MCF 10A (cell line): ENCODE data around the gene RTKN. TPM values are rescaled to one million over a fixed set of nuclear protein-coding genes. Genes with fewer than 3 reads are reported as not detected.
"Not testable (repeated sequence)": the region's sequence is repeated elsewhere in the genome, so short reads cannot be mapped to it uniquely, and the experiment has no call there.

Experiments used
- BruUV-seq: library from RNA; stranded (reverse); fragments of 400-500 nt; replicated peaks from 2 replicates; lab custom pipeline; 2021; lab: Mats Ljungman, UMichigan
- CTCF ChIA-PET: fragments of 300-600 bp; sonication (Branson Sonifier 250); formaldehyde crosslinking; extraction: SDS; loops from one replicate; lab custom pipeline; 2021; ENCODE audit warnings: antibody characterized with exemption, inconsistent platforms; lab: Yijun Ruan, JAX
- POLR2A ChIA-PET: fragments of 300-600, 350-650 bp; sonication (Branson Sonifier 250); formaldehyde crosslinking; extraction: SDS; loops from one replicate; lab custom pipeline; 2020; ENCODE audit warnings: antibody characterized with exemption, inconsistent platforms; lab: Yijun Ruan, JAX
- DNase-seq: peaks from one replicate; pipeline ENCODE4 v3.0.0-alpha.2; 2018; ENCODE audit not compliant: unreplicated experiment
- H3K27ac Mint-ChIP-seq: one replicate; pipeline ENCODE4 v1.8.0; 2022; ENCODE audit warnings: mild to moderate bottlenecking, low read depth, mixed read lengths; ENCODE audit not compliant: unreplicated experiment
- H3K27me3 Mint-ChIP-seq: one replicate; pipeline ENCODE4 v1.8.0; 2022; ENCODE audit warnings: mixed read lengths; ENCODE audit not compliant: insufficient read depth, unreplicated experiment
- H3K36me3 Mint-ChIP-seq: one replicate; pipeline ENCODE4 v1.8.0; 2022; ENCODE audit warnings: mild to moderate bottlenecking, moderate library complexity, mixed read lengths; ENCODE audit not compliant: insufficient read depth, unreplicated experiment
- H3K4me1 Mint-ChIP-seq: one replicate; pipeline ENCODE4 v1.8.0; 2022; ENCODE audit warnings: mixed read lengths; ENCODE audit not compliant: insufficient read depth, unreplicated experiment
- H3K4me3 Mint-ChIP-seq: one replicate; pipeline ENCODE4 v1.8.0; 2022; ENCODE audit warnings: mild to moderate bottlenecking, moderate library complexity, mixed read lengths; ENCODE audit not compliant: unreplicated experiment
- H3K9me3 Mint-ChIP-seq: one replicate; pipeline ENCODE4 v1.8.0; 2022; ENCODE audit warnings: mixed read lengths; ENCODE audit not compliant: unreplicated experiment
- CTCF ChIP-seq: fragments of 200-600 bp; IDR thresholded peaks from one replicate; pipeline ENCODE4 v1.8.0; 2022; ENCODE audit warnings: antibody characterized with exemption, mild to moderate bottlenecking; ENCODE audit not compliant: unreplicated experiment
- intact Hi-C: fragments of 100-400 bp; cut with micrococcal nuclease; formaldehyde crosslinking; loops from 2 replicates; pipeline ENCODE4 v1.14.1; 2022
- total RNA-seq: library from RNA; stranded (reverse); gene quantifications from 2 replicates; pipeline ENCODE4 v1.2.3, GENCODE V29; 2022

RTKN gene
- total RNA-seq, 1 experiment from 2014 or later = 63.0 TPM

GRCh38 chr2:74462786-74463105 is 21.0 kb upstream of the RTKN start:
- Mint-ChIP-seq H3K36me3 (peaks cover 51% of the 10 kb centered on the region), H3K4me3 (peak overlapping the region; percentile 95), H3K27me3 (no peaks in the 10 kb centered on the region), H3K4me1 (peaks cover 17% of the 10 kb centered on the region), H3K9me3 (no peaks in the 10 kb centered on the region), H3K27ac (no peak overlapping the region)
- POLR2A ChIA-PET = interaction anchor here (0.6 to 1.2 kb wide), 2 partner anchors 17 to 726 kb away, joined by 3 read pairs; partner anchors contain the start of gene TPRKB
- CTCF ChIA-PET = interaction anchor here (0.5 to 1.0 kb wide), 2 partner anchors 20 to 124 kb away, joined by 3 to 4 read pairs; partner anchors contain the start of genes CCDC142 and TTC31
- intact Hi-C loops = no loop called here
- TF ChIP-seq CTCF = no peak
- BruUV-seq = no TSS peak
- DNase-seq = no peak

- ChIA-PET POLR2A (interaction anchor here (0.6 to 9.2 kb wide), 4 partner anchors 11 to 725 kb away, joined by 3 to 84 read pairs (median 3); partner anchors contain the start of genes MRPL53, TPRKB and TTC31), CTCF (interaction anchor here (0.5 to 1.0 kb wide), 5 partner anchors 9 to 125 kb away, joined by 3 to 5 read pairs (median 3); partner anchors contain the start of genes CCDC142 and TTC31)
- Mint-ChIP-seq H3K27ac (no peak overlapping the region), H3K27me3 (no peaks in the 10 kb centered on the region), H3K36me3 (peaks cover 53% of the 10 kb centered on the region), H3K4me3 (no peak overlapping the region), H3K9me3 (no peaks in the 10 kb centered on the region), H3K4me1 (peaks cover 19% of the 10 kb centered on the region)
- intact Hi-C loops = no loop called here
- TSS peak; percentile 18 for BruUV-seq
- no peak for TF ChIP-seq CTCF
- no peak for DNase-seq
Measured at GRCh38 chr2:74462054-74462785, 20.5 kb upstream of the RTKN start.

GRCh38 chr2:74461187-74462053 is 19.7 kb upstream of the RTKN start:
- Mint-ChIP-seq H3K27me3 (no peaks in the 10 kb centered on the region), H3K4me1 (peaks cover 27% of the 10 kb centered on the region), H3K36me3 (peaks cover 53% of the 10 kb centered on the region), H3K9me3 (no peaks in the 10 kb centered on the region), H3K27ac (no peak overlapping the region), H3K4me3 (no peak overlapping the region)
- no peak for DNase-seq
- TF ChIP-seq CTCF = peak; percentile 9
- POLR2A ChIA-PET = interaction anchor here (1.6 to 9.2 kb wide), 2 partner anchors 12 to 22 kb away, joined by 3 to 84 read pairs; partner anchors contain the start of genes MRPL53 and TTC31
- intact Hi-C loops = no loop called here
- CTCF ChIA-PET = interaction anchor here (0.5 to 0.9 kb wide), 3 partner anchors 10 to 11 kb away, joined by 3 to 5 read pairs (median 3); no protein-coding TSS in a partner anchor
- no TSS peak for BruUV-seq

- H3K27me3 Mint-ChIP-seq, intact Hi-C loops, BruUV-seq, DNase-seq, H3K27ac Mint-ChIP-seq, CTCF ChIA-PET, H3K9me3 Mint-ChIP-seq: not testable (repeated sequence)
- peaks cover 64% of the 10 kb centered on the region for H3K36me3 Mint-ChIP-seq
- POLR2A ChIA-PET = interaction anchor here (0.7 to 9.2 kb wide), 4 partner anchors 13 to 685 kb away, joined by 3 to 102 read pairs (median 52); partner anchors contain the start of genes C2orf81, CCDC142, MRPL53 and TTC31
- peaks cover 40% of the 10 kb centered on the region for H3K4me1 Mint-ChIP-seq
- H3K4me3 Mint-ChIP-seq = peak overlapping the region; percentile 98
Measured at GRCh38 chr2:74460187-74460586, 18.4 kb upstream of the RTKN start.

GRCh38 chr2:74459503-74460118 is 17.9 kb upstream of the RTKN start:
- H3K36me3 Mint-ChIP-seq = peaks cover 70% of the 10 kb centered on the region
- POLR2A ChIA-PET = interaction anchor here (2.2 to 9.2 kb wide), 9 partner anchors 8 to 70 kb away, joined by 5 to 132 read pairs (median 19); partner anchors contain the start of genes AUP1, C2orf81, CCDC142 and DQX1
- H3K27me3 Mint-ChIP-seq, DNase-seq, intact Hi-C loops, H3K9me3 Mint-ChIP-seq, BruUV-seq, CTCF ChIA-PET: not testable (repeated sequence)
- H3K27ac Mint-ChIP-seq = peak overlapping the region; percentile 91
- peak overlapping the region; percentile 98 for H3K4me3 Mint-ChIP-seq
- peaks cover 46% of the 10 kb centered on the region for H3K4me1 Mint-ChIP-seq
